ENCODE results near the gene KRT6A.

The KRT6A gene

GRCh38 chr12:52441320-52441911, 51.6 kb downstream of the KRT6A start:
- peak; percentile 76 for DNase-seq (ENCODE audit: low read depth)
- TF ChIP-seq CTCF (IDR thresholded peaks at IDR 0.05; ENCODE audit: low read length, missing control alignments): no peak
- no peak overlapping the region for H3K4me3 ChIP-seq (replicated peaks; ENCODE audit: low read depth, low read length)

GRCh38 chr12:52440821-52441319, 52.2 kb downstream of the KRT6A start:
- no peak overlapping the region for H3K4me3 ChIP-seq (replicated peaks; ENCODE audit: low read depth, low read length)
- no peak for TF ChIP-seq CTCF (IDR thresholded peaks at IDR 0.05; ENCODE audit: low read length, missing control alignments)
- peak; percentile 85 for DNase-seq (ENCODE audit: low read depth)

GRCh38 chr12:52439845-52440244, 53.2 kb downstream of the KRT6A start:
- DNase-seq (ENCODE audit: low read depth): no peak
- no peak overlapping the region for H3K4me3 ChIP-seq (replicated peaks; ENCODE audit: low read depth, low read length)
- TF ChIP-seq CTCF (IDR thresholded peaks at IDR 0.05; ENCODE audit: low read length, missing control alignments): no peak

- TF ChIP-seq CTCF (IDR thresholded peaks at IDR 0.05; ENCODE audit: low read length, missing control alignments): no peak
- H3K4me3 ChIP-seq (replicated peaks; ENCODE audit: low read depth, low read length): no peak overlapping the region
- no peak for DNase-seq (ENCODE audit: low read depth)
These were observed 53.6 kb downstream of the KRT6A start for GRCh38 chr12:52439420-52439819.

GRCh38 chr12:52438305-52439301, 54.5 kb downstream of the KRT6A start:
- no peak for DNase-seq (ENCODE audit: low read depth)
- no peak for TF ChIP-seq CTCF (IDR thresholded peaks at IDR 0.05; ENCODE audit: low read length, missing control alignments)
- no peak overlapping the region for H3K4me3 ChIP-seq (replicated peaks; ENCODE audit: low read depth, low read length)

GRCh38 chr12:52437508-52437907, 55.5 kb downstream of the KRT6A start:
- TF ChIP-seq CTCF (IDR thresholded peaks at IDR 0.05; ENCODE audit: low read length, missing control alignments): no peak
- H3K4me3 ChIP-seq (replicated peaks; ENCODE audit: low read depth, low read length): no peak overlapping the region
- DNase-seq (ENCODE audit: low read depth): no peak
